ENCODE measurements around the gene OOEP.

The OOEP gene

DNA sequence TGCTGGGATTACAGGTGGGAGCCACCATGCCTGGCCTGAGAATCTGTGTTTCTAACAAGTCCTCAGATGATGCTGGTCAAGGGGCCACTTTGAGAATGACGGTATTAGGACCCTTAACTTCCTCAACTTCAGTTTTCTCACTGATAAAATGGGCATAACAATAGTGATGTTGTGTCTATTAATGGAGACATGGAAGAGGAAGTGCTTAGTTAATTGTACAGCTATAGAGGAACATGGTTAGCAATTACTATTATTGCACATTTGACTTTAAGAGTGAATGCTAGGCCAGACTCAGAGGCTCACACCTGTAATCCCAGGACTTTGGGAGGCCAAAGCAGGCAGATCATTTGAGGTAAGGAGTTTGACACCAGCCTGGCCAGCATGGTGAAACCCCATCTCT lies 28.4 kb downstream of the OOEP start:
- Histone ChIP-seq H3K79me2 (ENCODE audit: insufficient read depth, low read length) (no peaks in the 10 kb centered on the region), H3F3A (ENCODE audit: low read depth) (no peaks in the 10 kb centered on the region), H3K36me3 (ENCODE audit: insufficient read depth, low read length) (no peaks in the 10 kb centered on the region), H3K4me2 (ENCODE audit: low read depth, low read length, poor library complexity, severe bottlenecking) (no peak overlapping the region), H3K9me3 (ENCODE audit: insufficient read depth, low read depth, low read length) (no peaks in the 10 kb centered on the region), H3K4me3 (ENCODE audit: low read length, poor library complexity, severe bottlenecking) (no peak overlapping the region), H2AFZ (ENCODE audit: low read length) (no peak overlapping the region), H3K27me3 (ENCODE audit: insufficient read depth, low read length, poor library complexity, severe bottlenecking) (no peaks in the 10 kb centered on the region), H3K9me2 (replicated peaks; ENCODE audit: low read depth, low read length) (no peaks in the 10 kb centered on the region), H4K20me1 (ENCODE audit: insufficient read depth, low read length, poor library complexity, severe bottlenecking) (no peaks in the 10 kb centered on the region), H3K9ac (ENCODE audit: low read depth, low read length, poor library complexity, severe bottlenecking) (no peak overlapping the region), H3K4me1 (ENCODE audit: insufficient read depth, low read length, poor library complexity, severe bottlenecking) (no peaks in the 10 kb centered on the region)
- no peak for TF ChIP-seq CTCF (conservative IDR thresholded peaks at IDR 0.05; ENCODE audit: low read length)
- TF ChIP-seq EZH2phosphoT487 (IDR thresholded peaks at IDR 0.05; ENCODE audit: borderline replicate concordance), result no peak

DNA sequence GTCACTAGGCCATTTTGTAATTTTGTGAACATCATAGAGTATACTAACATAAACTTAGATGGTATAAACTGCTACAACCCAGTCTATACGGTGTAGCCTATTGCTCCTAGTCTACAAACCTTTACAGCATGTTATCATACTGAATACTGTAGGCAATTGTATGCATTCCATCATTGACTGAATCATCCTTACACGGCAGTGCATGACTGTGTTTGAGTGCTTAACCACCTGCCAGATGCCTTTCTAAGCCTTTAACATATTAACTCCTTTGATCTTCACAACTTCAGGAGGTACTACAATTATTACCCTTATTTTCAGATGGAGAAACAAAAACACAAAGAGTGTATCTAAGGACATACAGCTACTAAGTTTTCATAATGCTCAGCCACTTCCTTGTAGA lies 29.6 kb downstream of the OOEP start:
- no peaks in the 10 kb centered on the region for H3F3A ChIP-seq (ENCODE audit: low read depth)
- no peak for TF ChIP-seq EZH2phosphoT487 (IDR thresholded peaks at IDR 0.05; ENCODE audit: borderline replicate concordance)
- TF ChIP-seq CTCF (conservative IDR thresholded peaks at IDR 0.05; ENCODE audit: low read length), result no peak

DNA sequence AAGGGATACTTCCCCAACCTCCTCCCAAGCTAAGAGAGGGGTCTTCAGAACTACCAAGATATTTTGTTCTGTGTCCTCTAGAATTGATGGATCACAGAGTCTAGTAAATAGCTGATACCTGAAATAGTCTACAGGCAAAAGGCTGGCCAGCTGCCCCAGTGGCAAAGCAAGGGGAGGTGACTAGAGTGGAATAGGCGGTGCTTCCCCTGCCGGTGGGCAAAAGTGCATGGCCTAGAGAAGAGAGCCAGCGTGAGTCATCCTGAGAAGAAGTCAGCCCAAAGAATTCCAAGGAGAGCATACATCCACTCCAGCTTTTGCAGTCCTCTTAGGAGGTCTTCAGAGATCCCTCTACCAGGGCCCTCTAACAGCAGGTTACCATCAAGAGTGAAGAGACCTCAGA lies 30.4 kb downstream of the OOEP start:
- H3K4me2 ChIP-seq (ENCODE audit: low read depth, low read length, poor library complexity, severe bottlenecking), result no peak overlapping the region
- H3K4me3 ChIP-seq (ENCODE audit: low read length, poor library complexity, severe bottlenecking), result no peak overlapping the region
- no peaks in the 10 kb centered on the region for H3K36me3 ChIP-seq (ENCODE audit: insufficient read depth, low read length)
- no peaks in the 10 kb centered on the region for H3K4me1 ChIP-seq (ENCODE audit: insufficient read depth, low read length, poor library complexity, severe bottlenecking)
- no peaks in the 10 kb centered on the region for H3K27me3 ChIP-seq (ENCODE audit: insufficient read depth, low read length, poor library complexity, severe bottlenecking)
- TF ChIP-seq CTCF (conservative IDR thresholded peaks at IDR 0.05; ENCODE audit: low read length) (no peak), EZH2phosphoT487 (IDR thresholded peaks at IDR 0.05; ENCODE audit: borderline replicate concordance) (no peak)
- H3K9me3 ChIP-seq (ENCODE audit: insufficient read depth, low read depth, low read length), result no peaks in the 10 kb centered on the region
- no peaks in the 10 kb centered on the region for H3F3A ChIP-seq (ENCODE audit: low read depth)
- H3K79me2 ChIP-seq (ENCODE audit: insufficient read depth, low read length), result no peaks in the 10 kb centered on the region
- no peaks in the 10 kb centered on the region for H3K9me2 ChIP-seq (replicated peaks; ENCODE audit: low read depth, low read length)
- H3K9ac ChIP-seq (ENCODE audit: low read depth, low read length, poor library complexity, severe bottlenecking), result no peak overlapping the region
- no peak overlapping the region for H2AFZ ChIP-seq (ENCODE audit: low read length)
- H4K20me1 ChIP-seq (ENCODE audit: insufficient read depth, low read length, poor library complexity, severe bottlenecking), result no peaks in the 10 kb centered on the region

More for the DNA sequence above, 29.6 kb downstream of the OOEP start:
- Histone ChIP-seq H3K4me1 (ENCODE audit: insufficient read depth, low read length, poor library complexity, severe bottlenecking) (no peaks in the 10 kb centered on the region), H3K27me3 (ENCODE audit: insufficient read depth, low read length, poor library complexity, severe bottlenecking) (no peaks in the 10 kb centered on the region), H4K20me1 (ENCODE audit: insufficient read depth, low read length, poor library complexity, severe bottlenecking) (no peaks in the 10 kb centered on the region), H3K36me3 (ENCODE audit: insufficient read depth, low read length) (no peaks in the 10 kb centered on the region), H3K9ac (ENCODE audit: low read depth, low read length, poor library complexity, severe bottlenecking) (no peak overlapping the region), H3K9me3 (ENCODE audit: insufficient read depth, low read depth, low read length) (no peaks in the 10 kb centered on the region), H3K79me2 (ENCODE audit: insufficient read depth, low read length) (no peaks in the 10 kb centered on the region), H3K4me2 (ENCODE audit: low read depth, low read length, poor library complexity, severe bottlenecking) (no peak overlapping the region), H2AFZ (ENCODE audit: low read length) (no peak overlapping the region), H3K4me3 (ENCODE audit: low read length, poor library complexity, severe bottlenecking) (no peak overlapping the region), H3K9me2 (replicated peaks; ENCODE audit: low read depth, low read length) (no peaks in the 10 kb centered on the region)

All from Loucy (cell line).